Heart left ventricle (tissue), 16 donors: ENCODE measurements around the gene WDR87. TPM values are rescaled to one million over a fixed set of nuclear protein-coding genes. Genes with fewer than 3 reads are reported as not detected.
A peak's percentile ranks its signal among the peaks of the same experiment; 100 is the strongest.

Source experiments
- ATAC-seq, 4 donors: fragments of 200-7000 bp; cut with Tn5 transposase; one replicate each; pipeline ENCODE4 v1.9.1; 2020 to 2022; ENCODE audit warnings: moderate library complexity in 4 of 4, mild to moderate bottlenecking in 3 of 4, moderate number of reproducible peaks in 1 of 4
- DNase-seq, 5 donors: peaks; one replicate each; pipeline ENCODE4 v3.0.0-alpha.2; 2020
- H3K27ac ChIP-seq, 12 donors: fragments of 200-600 bp; sonication (generic) in 4 of 12; one replicate each; pipeline versions ENCODE4 v1.5.0 to v1.8.0; 2016 to 2022; ENCODE audit warnings: mild to moderate bottlenecking in 2 of 12
- H3K27me3 ChIP-seq, 9 donors: fragments of 200-600 bp; sonication (generic) in 2 of 9; one replicate each; pipeline versions ENCODE4 v1.5.1 to v1.8.0; 2016 to 2022; ENCODE audit warnings: mild to moderate bottlenecking in 3 of 9
- H3K36me3 ChIP-seq, 9 donors: fragments of 200-600 bp; sonication (generic) in 2 of 9; one replicate each; pipeline versions ENCODE4 v1.5.0 to v1.8.0; 2018 to 2022; ENCODE audit warnings: mild to moderate bottlenecking in 2 of 9
- H3K4me1 ChIP-seq, 12 donors: fragments of 200-600 bp; sonication (generic) in 4 of 12; one replicate each; pipeline versions ENCODE4 v1.5.0 to v1.8.0; 2016 to 2022; ENCODE audit warnings: mild to moderate bottlenecking in 3 of 12
- H3K4me3 ChIP-seq, 12 donors: fragments of 200-600 bp; sonication (generic) in 4 of 12; one replicate each; pipeline versions ENCODE4 v1.5.0 to v1.8.0; 2017 to 2022; ENCODE audit warnings: mild to moderate bottlenecking in 9 of 12, moderate library complexity in 4 of 12
- H3K9me3 ChIP-seq, 12 donors: fragments of 200-600 bp; sonication (generic) in 4 of 12; one replicate each; pipeline versions ENCODE4 v1.5.0 to v1.8.0; 2016 to 2022; ENCODE audit warnings: mild to moderate bottlenecking in 1 of 12
- CTCF ChIP-seq, 12 donors: fragments of 200-600 bp; sonication (generic) in 4 of 12; IDR thresholded peaks; one replicate each; pipeline versions ENCODE4 v1.5.0 to v1.8.0; 2018 to 2022; ENCODE audit warnings: antibody characterized with exemption in 12 of 12, mild to moderate bottlenecking in 5 of 12
- POLR2A ChIP-seq, 2 donors: fragments of 450-650 bp; IDR thresholded peaks; one replicate each; pipeline ENCODE4 v1.6.1; 2017; ENCODE audit warnings: antibody characterized with exemption in 2 of 2, mild to moderate bottlenecking in 2 of 2, moderate library complexity in 2 of 2
- WGBS, 4 donors: extraction: QIAGEN DNeasy Blood & Tissue Kit in 2 of 4; methylation state at CpG; one replicate each; pipeline versions ENCODE4 v1.1.5 to v1.1.7; 2013 to 2018; 5-methylcytosine and 5-hydroxymethylcytosine counted together
- intact Hi-C, 10 donors: fragments of 100-400 bp; cut with DNase I; formaldehyde crosslinking; loops; one replicate each; pipeline versions ENCODE4 v1.11.1 to v1.14.2; 2022
- polyA plus RNA-seq, 2 donors: library from polyadenylated mRNA; stranded (reverse); fragments of 200-250 nt; gene quantifications; one replicate each; pipeline ENCODE4 v1.2.3, GENCODE V29; 2013
- total RNA-seq, 9 donors: library from RNA; depleted of rRNA in 2 of 9; stranded (reverse); fragments of >200 nt in 2 of 9; fragmentation: NEBNext Ultra II Directional in 3 of 9; extraction: Animal tissue kit (Norgen Biotek cat#: 25700) in 3 of 9; gene quantifications; one replicate each; pipeline versions ENCODE4 v1.1.0 to v1.2.4, GENCODE V29; 2016 to 2023
- donor health status: ischemic (EF 13 %, LVEDD 7.1; RV severe dilation, severe dysfunction).
- donor health status: healthy with polysubstance abuse.
- donor health status: DM: no; HTN: yes; CAD: no.
- donor health status: DM: no; HTN: no; CAD: no.
- donor health status: ischemic (EF 25% LVEDD 6.9; RV normal size, moderate dysfunction).
- donor health status: ischemic (EF 25% LVEDD 5.7; RV mildly dilated, moderate dysfunction).
- donor health status: healthy.
- donor health status: DM: yes; HTN: yes; CAD: no.
- donor health status: ischemic (EF 35%, LVEDD 5.7; RV mildly dilated, moderate dysfunction).
- donor health status: nonischemic (EF 11% LVEDD 7.7; RV severe dilation, severe dysfunction).
- donor health status: DM: yes; HTN: yes; CAD: no.
- donor health status: PGD.
- donor health status: ischemic (EF 29% LVEDD 5.4; RV normal size, mild dysfunction).
- donor health status: nonischemic (EF 23%, LVEDD 6.1; RV moderate dilation, normal function).

WDR87 gene
- total and polyA plus RNA-seq, 11 donors: not detected

GRCh38 chr19:37906869-37907734, 708 bp upstream of the WDR87 start, which contains the start of gene SIPA1L3:
Gene SIPA1L3, plus strand, starts transcription at chr19:37907208. Its CDS starts 174,358 bp downstream, at chr19:38081566.
- no peaks in the 10 kb centered on the region for H3K27me3 ChIP-seq
- TF ChIP-seq CTCF (IDR thresholded peaks at IDR 0.05) (peak in 2 of 12 donors; percentile 18 to 25), POLR2A (IDR thresholded peaks at IDR 0.05) (peak in 1 of 2 donors; percentile 86)
- intact Hi-C loops: loop anchor here (2.0 to 10.0 kb wide), 11 partner anchors 95 to 430 kb away; partner anchors contain the start of genes CATSPERG (in 6 of the 10) and DPF1 (in 1 of the 10)
- no peaks in the 10 kb centered on the region for H3K9me3 ChIP-seq
- H3K4me1 ChIP-seq: peaks cover 0 to 19% (median 12%) of the 10 kb centered on the region in 12 donors
- peak within 1 kb of the TSS; percentile 76 to 98 (median 88) for H3K4me3 ChIP-seq
- peak; percentile 97 to 99 (median 99) for ATAC-seq
- WGBS, 4 donors: 0 to 1% (median 0%) methylated on average over 18 to 95 of the region's 95 CpGs
- peak within 1 kb of the TSS in 11 of 12 donors; percentile 47 to 81 (median 76) for H3K27ac ChIP-seq
- no peaks in the 10 kb centered on the region for H3K36me3 ChIP-seq
- peak; percentile 94 to 97 (median 95) for DNase-seq

- 83 to 87% (median 84%) methylated on average over 2 of the region's 2 CpGs for WGBS, 4 donors
- H3K4me3 ChIP-seq: no peak overlapping the region
- intact Hi-C loops: loop anchor here (2.0 to 10.0 kb wide), 12 partner anchors 102 to 432 kb away; partner anchors contain the start of genes CATSPERG (in 4 of the 10) and DPF1 (in 1 of the 10)
- no peak overlapping the region for H3K27ac ChIP-seq
- peaks cover 0 to 13% (median 6%) of the 10 kb centered on the region in 12 donors for H3K4me1 ChIP-seq
- no peaks in the 10 kb centered on the region for H3K27me3 ChIP-seq
- H3K36me3 ChIP-seq: no peaks in the 10 kb centered on the region
- H3K9me3 ChIP-seq: no peaks in the 10 kb centered on the region
- no peak for DNase-seq
- TF ChIP-seq CTCF (IDR thresholded peaks at IDR 0.05) (no peak), POLR2A (IDR thresholded peaks at IDR 0.05) (no peak)
- no peak for ATAC-seq
These were observed 3.3 kb downstream of the WDR87 start for GRCh38 chr19:37903096-37903495.

- Histone ChIP-seq H3K27me3 (no peaks in the 10 kb centered on the region), H3K9me3 (no peaks in the 10 kb centered on the region), H3K27ac (no peak overlapping the region), H3K36me3 (no peaks in the 10 kb centered on the region), H3K4me3 (no peak overlapping the region), H3K4me1 (peaks cover 0 to 9% (median 2%) of the 10 kb centered on the region in 12 donors)
- peak; percentile 74 to 80 (median 78) for DNase-seq
- ATAC-seq: peak; percentile 29 to 52 (median 46)
- intact Hi-C loops: loop anchor here (2.0 to 10.0 kb wide), 12 partner anchors 102 to 432 kb away; partner anchors contain the start of genes CATSPERG (in 4 of the 10) and DPF1 (in 1 of the 10)
- TF ChIP-seq POLR2A (IDR thresholded peaks at IDR 0.05) (no peak), CTCF (IDR thresholded peaks at IDR 0.05) (peak; percentile 68 to 84 (median 78))
- WGBS, 4 donors: 0 to 2% (median 1%) methylated on average over 4 of the region's 4 CpGs
These were observed 3.7 kb downstream of the WDR87 start for GRCh38 chr19:37902668-37903067.

GRCh38 chr19:37899966-37900365, 6.4 kb downstream of the WDR87 start:
- intact Hi-C loops: loop anchor here (5.0 to 10.0 kb wide), 10 partner anchors 105 to 435 kb away; partner anchors contain the start of genes CATSPERG (in 4 of the 10) and DPF1 (in 2 of the 10)
- no peaks in the 10 kb centered on the region for H3K27me3 ChIP-seq
- H3K9me3 ChIP-seq: no peaks in the 10 kb centered on the region
- ATAC-seq (no peak), DNase-seq (no peak)
- 78 to 87% (median 82%) methylated on average over 2 of the region's 2 CpGs for WGBS, 4 donors
- TF ChIP-seq CTCF (IDR thresholded peaks at IDR 0.05) (no peak), POLR2A (IDR thresholded peaks at IDR 0.05) (no peak)
- H3K4me1 ChIP-seq: peaks cover 0 to 4% (median 0%) of the 10 kb centered on the region in 12 donors
- no peak overlapping the region for H3K4me3 ChIP-seq
- H3K36me3 ChIP-seq: no peaks in the 10 kb centered on the region
- H3K27ac ChIP-seq: no peak overlapping the region
